ENCODE measurements around the gene TBR1.

Gene TBR1

GRCh38 chr2:161436411-161436810 is 20.3 kb downstream of the TBR1 start:
- Histone ChIP-seq H2AK5ac (ENCODE audit: low read length, severe bottlenecking) (no peak overlapping the region), H3K23ac (ENCODE audit: low read length in 2 of 2) (no peak overlapping the region), H2BK12ac (ENCODE audit: low read length in 2 of 2) (no peak overlapping the region), H3K27me3 (ENCODE audit: control insufficient read depth in 1 of 2, insufficient read depth in 1 of 2, low read length in 2 of 2) (peaks cover 0 to 8% of the 10 kb centered on the region in 2 experiments), H3K27ac (ENCODE audit: low read length, poor library complexity, severe bottlenecking) (no peak overlapping the region), H2AFZ (ENCODE audit: low read depth, low read length) (no peak overlapping the region), H3K4ac (ENCODE audit: low read depth in 1 of 2, low read length in 2 of 2) (no peak overlapping the region), H3K79me1 (replicated peaks; ENCODE audit: low read length, poor library complexity, severe bottlenecking) (no peaks in the 10 kb centered on the region), H3K4me1 (ENCODE audit: control insufficient read depth, insufficient read depth, low read depth, low read length) (no peaks in the 10 kb centered on the region), H2BK5ac (ENCODE audit: low read depth, low read length, poor library complexity, severe bottlenecking) (no peak overlapping the region), H2BK120ac (ENCODE audit: low read depth, low read length) (no peak overlapping the region), H4K91ac (ENCODE audit: low read length) (no peak overlapping the region), H3K4me2 (ENCODE audit: low read length, poor library complexity, severe bottlenecking) (no peak overlapping the region), H3K18ac (ENCODE audit: low read depth in 1 of 2, low read length in 2 of 2) (no peak overlapping the region), H2BK15ac (ENCODE audit: low read depth, poor library complexity, severe bottlenecking) (no peak overlapping the region), H3K9me3 (ENCODE audit: control insufficient read depth, low read length) (no peaks in the 10 kb centered on the region), H3K4me3 (ENCODE audit: insufficient read depth in 1 of 2, low read depth in 1 of 2, low read length in 2 of 2) (no peak overlapping the region), H3K14ac (ENCODE audit: low read length in 2 of 2) (no peak overlapping the region), H3K9ac (ENCODE audit: low read length) (peak overlapping the region; percentile 21), H3K36me3 (ENCODE audit: control insufficient read depth in 1 of 2, insufficient read depth in 2 of 2, low read depth in 1 of 2, low read length in 2 of 2) (no peaks in the 10 kb centered on the region), H4K8ac (ENCODE audit: low read length) (no peak overlapping the region)
- WGBS: 100% methylated on average over 1 of the region's 3 CpGs
- no peak for DNase-seq

DNA sequence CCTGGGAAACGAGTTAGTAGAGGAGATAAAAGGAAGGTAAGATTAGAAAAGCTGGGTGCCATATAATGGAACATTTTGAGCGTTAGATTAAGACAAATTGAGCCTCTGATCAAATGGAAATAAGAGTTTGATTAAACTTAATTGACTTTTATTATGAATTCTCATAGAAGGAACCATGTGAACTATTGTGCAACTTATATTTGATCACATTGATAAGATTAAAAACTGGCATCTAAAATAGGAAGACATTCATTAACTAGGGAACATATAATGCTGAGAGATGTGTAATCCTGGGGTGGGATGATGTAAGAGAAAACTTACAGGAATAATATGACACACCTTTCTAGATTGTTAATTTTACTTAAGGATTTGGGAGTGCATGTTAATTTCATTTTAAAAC is 22.5 kb downstream of the TBR1 start:
- Histone ChIP-seq H3K27ac (ENCODE audit: low read length, poor library complexity, severe bottlenecking) (no peak overlapping the region), H3K27me3 (ENCODE audit: control insufficient read depth in 1 of 2, insufficient read depth in 1 of 2, low read length in 2 of 2) (peaks cover 0 to 8% of the 10 kb centered on the region in 2 experiments), H3K79me1 (replicated peaks; ENCODE audit: low read length, poor library complexity, severe bottlenecking) (no peaks in the 10 kb centered on the region), H3K36me3 (ENCODE audit: control insufficient read depth in 1 of 2, insufficient read depth in 2 of 2, low read depth in 1 of 2, low read length in 2 of 2) (no peaks in the 10 kb centered on the region), H3K4me3 (ENCODE audit: insufficient read depth in 1 of 2, low read depth in 1 of 2, low read length in 2 of 2) (no peak overlapping the region), H3K4ac (ENCODE audit: low read depth in 1 of 2, low read length in 2 of 2) (no peak overlapping the region), H2BK12ac (ENCODE audit: low read length in 2 of 2) (no peak overlapping the region), H3K18ac (ENCODE audit: low read depth in 1 of 2, low read length in 2 of 2) (no peak overlapping the region), H4K91ac (ENCODE audit: low read length) (no peak overlapping the region), H2AK5ac (ENCODE audit: low read length, severe bottlenecking) (no peak overlapping the region), H4K8ac (ENCODE audit: low read length) (no peak overlapping the region), H3K14ac (ENCODE audit: low read length in 2 of 2) (no peak overlapping the region), H3K9me3 (ENCODE audit: control insufficient read depth, low read length) (no peaks in the 10 kb centered on the region), H3K4me2 (ENCODE audit: low read length, poor library complexity, severe bottlenecking) (no peak overlapping the region), H3K9ac (ENCODE audit: low read length) (no peak overlapping the region), H2AFZ (ENCODE audit: low read depth, low read length) (no peak overlapping the region), H3K23ac (ENCODE audit: low read length in 2 of 2) (no peak overlapping the region), H2BK120ac (ENCODE audit: low read depth, low read length) (no peak overlapping the region), H3K4me1 (ENCODE audit: control insufficient read depth, insufficient read depth, low read depth, low read length) (no peaks in the 10 kb centered on the region), H2BK15ac (ENCODE audit: low read depth, poor library complexity, severe bottlenecking) (no peak overlapping the region), H2BK5ac (ENCODE audit: low read depth, low read length, poor library complexity, severe bottlenecking) (no peak overlapping the region)
- 39% methylated on average over 2 of the region's 2 CpGs for WGBS
- no peak for DNase-seq

DNA sequence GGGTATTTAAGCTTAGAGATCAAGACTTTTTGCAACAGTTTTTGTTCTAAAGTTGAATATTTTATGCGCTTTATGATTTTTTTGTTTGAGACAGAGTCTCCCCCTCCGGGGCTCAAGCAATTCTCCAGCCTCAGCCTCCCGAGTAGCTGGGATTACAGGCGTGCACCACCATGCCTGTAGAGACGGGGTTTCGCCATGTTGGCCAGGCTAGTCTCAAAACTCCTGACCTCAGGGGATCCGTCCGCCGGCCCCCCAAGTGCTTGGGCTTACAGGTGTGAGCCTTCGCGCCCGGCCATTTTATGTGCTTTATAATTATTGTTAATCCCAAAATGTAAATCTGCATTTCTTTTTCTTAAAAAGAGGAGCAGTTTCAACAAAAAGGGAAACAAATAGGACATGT is 29.0 kb downstream of the TBR1 start:
- Histone ChIP-seq H3K4me1 (ENCODE audit: control insufficient read depth, insufficient read depth, low read depth, low read length) (no peaks in the 10 kb centered on the region), H3K23ac (ENCODE audit: low read length in 2 of 2) (no peak overlapping the region), H3K4me2 (ENCODE audit: low read length, poor library complexity, severe bottlenecking) (no peak overlapping the region), H3K9ac (ENCODE audit: low read length) (no peak overlapping the region), H3K18ac (ENCODE audit: low read depth in 1 of 2, low read length in 2 of 2) (no peak overlapping the region), H2BK12ac (ENCODE audit: low read length in 2 of 2) (no peak overlapping the region), H3K9me3 (ENCODE audit: control insufficient read depth, low read length) (no peaks in the 10 kb centered on the region), H3K27ac (ENCODE audit: low read length, poor library complexity, severe bottlenecking) (no peak overlapping the region), H2BK5ac (ENCODE audit: low read depth, low read length, poor library complexity, severe bottlenecking) (no peak overlapping the region), H3K27me3 (ENCODE audit: control insufficient read depth in 1 of 2, insufficient read depth in 1 of 2, low read length in 2 of 2) (no peaks in the 10 kb centered on the region), H3K14ac (ENCODE audit: low read length in 2 of 2) (no peak overlapping the region), H2AK5ac (ENCODE audit: low read length, severe bottlenecking) (no peak overlapping the region), H4K91ac (ENCODE audit: low read length) (no peak overlapping the region), H3K4ac (ENCODE audit: low read depth in 1 of 2, low read length in 2 of 2) (no peak overlapping the region), H2AFZ (ENCODE audit: low read depth, low read length) (no peak overlapping the region), H3K36me3 (ENCODE audit: control insufficient read depth in 1 of 2, insufficient read depth in 2 of 2, low read depth in 1 of 2, low read length in 2 of 2) (no peaks in the 10 kb centered on the region), H2BK120ac (ENCODE audit: low read depth, low read length) (no peak overlapping the region), H2BK15ac (ENCODE audit: low read depth, poor library complexity, severe bottlenecking) (no peak overlapping the region), H3K4me3 (ENCODE audit: insufficient read depth in 1 of 2, low read depth in 1 of 2, low read length in 2 of 2) (no peak overlapping the region), H3K79me1 (replicated peaks; ENCODE audit: low read length, poor library complexity, severe bottlenecking) (no peaks in the 10 kb centered on the region), H4K8ac (ENCODE audit: low read length) (no peak overlapping the region)
- no peak for DNase-seq
- WGBS: 80% methylated on average over 6 of the region's 12 CpGs

DNA sequence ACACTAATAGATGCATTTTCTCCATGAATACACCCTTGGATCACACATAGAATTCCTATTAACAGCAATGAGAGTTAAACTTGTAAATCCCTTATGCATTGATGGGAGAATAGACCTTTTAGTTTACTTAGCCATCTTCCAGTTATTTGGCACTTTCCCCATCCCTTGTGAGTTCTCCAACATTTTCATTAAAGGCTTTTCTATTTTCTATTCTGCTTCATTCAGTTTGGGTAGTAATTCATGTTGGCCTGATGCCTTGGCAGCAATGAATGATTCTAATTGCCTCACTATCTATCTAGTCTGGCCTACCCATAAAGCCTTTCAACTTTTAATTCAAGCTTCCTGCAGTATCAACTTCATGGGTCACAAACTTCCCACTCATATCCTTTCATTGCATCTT is 32.3 kb downstream of the TBR1 start:
- H3K36me3 ChIP-seq (ENCODE audit: control insufficient read depth in 1 of 2, insufficient read depth in 2 of 2, low read depth in 1 of 2, low read length in 2 of 2): no peaks in the 10 kb centered on the region
- no peaks in the 10 kb centered on the region for H3K27me3 ChIP-seq (ENCODE audit: control insufficient read depth in 1 of 2, insufficient read depth in 1 of 2, low read length in 2 of 2)
- no peak overlapping the region for H3K9ac ChIP-seq (ENCODE audit: low read length)
- H3K27ac ChIP-seq (ENCODE audit: low read length, poor library complexity, severe bottlenecking): no peak overlapping the region
- H2BK15ac ChIP-seq (ENCODE audit: low read depth, poor library complexity, severe bottlenecking): no peak overlapping the region
- no peak overlapping the region for H2BK120ac ChIP-seq (ENCODE audit: low read depth, low read length)
- H3K4me1 ChIP-seq (ENCODE audit: control insufficient read depth, insufficient read depth, low read depth, low read length): no peaks in the 10 kb centered on the region
- H3K4me3 ChIP-seq (ENCODE audit: insufficient read depth in 1 of 2, low read depth in 1 of 2, low read length in 2 of 2): no peak overlapping the region
- H2BK12ac ChIP-seq (ENCODE audit: low read length in 2 of 2): no peak overlapping the region
- H2BK5ac ChIP-seq (ENCODE audit: low read depth, low read length, poor library complexity, severe bottlenecking): no peak overlapping the region
- no peak overlapping the region for H3K14ac ChIP-seq (ENCODE audit: low read length in 2 of 2)
- H2AK5ac ChIP-seq (ENCODE audit: low read length, severe bottlenecking): no peak overlapping the region
- no peaks in the 10 kb centered on the region for H3K79me1 ChIP-seq (replicated peaks; ENCODE audit: low read length, poor library complexity, severe bottlenecking)
- H4K91ac ChIP-seq (ENCODE audit: low read length): no peak overlapping the region
- no peak overlapping the region for H3K4ac ChIP-seq (ENCODE audit: low read depth in 1 of 2, low read length in 2 of 2)
- H4K8ac ChIP-seq (ENCODE audit: low read length): no peak overlapping the region
- no peak overlapping the region for H2AFZ ChIP-seq (ENCODE audit: low read depth, low read length)
- H3K18ac ChIP-seq (ENCODE audit: low read depth in 1 of 2, low read length in 2 of 2): no peak overlapping the region
- H3K4me2 ChIP-seq (ENCODE audit: low read length, poor library complexity, severe bottlenecking): no peak overlapping the region
- H3K9me3 ChIP-seq (ENCODE audit: control insufficient read depth, low read length): no peaks in the 10 kb centered on the region
- H3K23ac ChIP-seq (ENCODE audit: low read length in 2 of 2): no peak overlapping the region
- no peak for DNase-seq
